Measurements from ENCODE around the gene HS1BP3. TPM values are rescaled to one million over a fixed set of nuclear protein-coding genes. Genes with fewer than 3 reads are reported as not detected.

Gene HS1BP3
- total and polyA plus RNA-seq, 2 of the 13 experiments (the other 11 are each of a cell fraction or from before 2014, with no cell fraction given) = 15.2 to 22.0 TPM

DNA sequence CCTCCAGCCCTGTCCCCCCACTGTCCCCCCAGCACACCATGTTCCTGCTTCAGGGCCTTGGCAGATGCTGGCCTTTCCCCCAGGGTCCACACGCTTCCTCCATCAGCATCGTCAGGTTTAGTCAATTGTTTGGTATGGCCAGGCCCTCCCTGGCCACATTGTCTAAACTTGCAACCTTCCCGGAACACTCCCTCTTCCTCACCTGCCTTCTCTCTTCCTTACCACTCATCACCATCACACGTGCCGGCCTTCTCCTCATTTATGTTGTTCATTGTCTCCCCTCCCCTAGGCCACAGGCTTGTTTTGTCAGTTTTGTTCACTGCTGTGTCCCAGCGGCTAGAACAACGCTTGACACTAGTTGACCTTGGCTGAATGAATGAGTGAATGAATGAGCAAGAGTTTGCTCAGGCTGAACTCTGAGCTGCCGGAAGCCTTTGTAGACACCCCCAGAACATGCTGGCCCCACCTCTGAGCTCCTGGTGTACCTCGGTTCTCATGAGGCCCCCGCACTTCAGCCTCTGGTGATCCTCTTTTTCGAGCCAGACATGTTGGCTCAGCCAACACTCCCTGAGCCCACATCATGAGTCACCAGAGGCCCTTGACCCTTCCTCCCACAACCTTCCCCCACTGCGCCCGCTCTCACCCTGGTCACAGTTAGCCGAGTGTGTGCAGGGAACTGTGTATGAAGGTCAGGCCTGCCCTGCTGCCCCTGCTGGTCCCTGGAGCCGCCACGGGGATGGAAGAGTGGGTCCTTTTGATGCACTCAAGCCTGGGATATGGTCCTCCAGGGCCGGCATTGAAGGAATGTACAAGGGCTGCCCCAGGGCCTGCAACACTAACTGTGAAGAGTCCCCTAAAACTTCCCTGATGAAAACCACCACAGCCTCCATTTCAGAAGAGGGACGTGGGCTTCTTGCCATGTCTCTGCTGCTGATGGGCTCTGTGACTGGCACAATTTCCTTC, 57.5 kb downstream of the HS1BP3 start (continued):
- TF ChIP-seq MED8 (CRISPR knock-in tag; IDR thresholded peaks at IDR 0.05; ENCODE audit: insufficient replicate concordance) (peak; percentile 100), CREM (IDR thresholded peaks at IDR 0.05) (peak; percentile 99), CREM (CRISPR knock-in tag; IDR thresholded peaks at IDR 0.05) (no peak), HNRNPH1 (optimal IDR thresholded peaks at IDR 0.05; ENCODE audit: low read depth, low read length) (no peak), FOXA3 (CRISPR knock-in tag; IDR thresholded peaks at IDR 0.05) (peak; percentile 97), POGK (CRISPR knock-in tag; conservative IDR thresholded peaks at IDR 0.05) (peak; percentile 95), ELF4 (CRISPR knock-in tag; IDR thresholded peaks at IDR 0.05; ENCODE audit: borderline replicate concordance) (peak; percentile 95), E2F1 (CRISPR knock-in tag; IDR thresholded peaks at IDR 0.05) (peak; percentile 61; the same call in 1 of the 2 replicates), ZNF577 (CRISPR knock-in tag; IDR thresholded peaks at IDR 0.05; ENCODE audit: borderline replicate concordance, low read depth) (no peak), HNF1A (IDR thresholded peaks at IDR 0.05; ENCODE audit: low read depth) (peak; percentile 92), HNF1A (CRISPR knock-in tag; IDR thresholded peaks at IDR 0.05; ENCODE audit: borderline replicate concordance) (peak; percentile 99), ZBTB44 (CRISPR knock-in tag; IDR thresholded peaks at IDR 0.05) (0 out of 2 replicates have a peak, but pooled peaks have one; percentile 38)
- TF ChIP-seq, protein P1, sequence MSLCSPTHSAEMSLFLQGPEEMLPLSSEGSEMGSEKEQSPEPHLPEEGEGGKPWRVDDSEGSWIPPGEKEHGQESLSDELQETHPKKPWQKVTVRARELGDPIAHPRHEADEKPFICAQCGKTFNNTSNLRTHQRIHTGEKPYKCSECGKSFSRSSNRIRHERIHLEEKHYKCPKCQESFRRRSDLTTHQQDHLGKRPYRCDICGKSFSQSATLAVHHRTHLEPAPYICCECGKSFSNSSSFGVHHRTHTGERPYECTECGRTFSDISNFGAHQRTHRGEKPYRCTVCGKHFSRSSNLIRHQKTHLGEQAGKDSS (CRISPR knock-in tag; IDR thresholded peaks at IDR 0.05; ENCODE audit: borderline replicate concordance, low read depth) = peak; percentile 98; the same call in 1 of the 2 replicates

All from HepG2 (cell line).